Stimulated activated CD8-positive, alpha-beta memory T cell treated with anti-CD3 and anti-CD28 coated beads, Interleukin-15, amount 100 ng/mL, for 1 hour (primary cell): ENCODE measurements around the gene LIMA1.

Experiments used
- DNase-seq: peaks from one replicate; pipeline ENCODE4 v3.0.0-alpha.2; 2020; ENCODE audit warnings: low read depth

Gene LIMA1

DNA sequence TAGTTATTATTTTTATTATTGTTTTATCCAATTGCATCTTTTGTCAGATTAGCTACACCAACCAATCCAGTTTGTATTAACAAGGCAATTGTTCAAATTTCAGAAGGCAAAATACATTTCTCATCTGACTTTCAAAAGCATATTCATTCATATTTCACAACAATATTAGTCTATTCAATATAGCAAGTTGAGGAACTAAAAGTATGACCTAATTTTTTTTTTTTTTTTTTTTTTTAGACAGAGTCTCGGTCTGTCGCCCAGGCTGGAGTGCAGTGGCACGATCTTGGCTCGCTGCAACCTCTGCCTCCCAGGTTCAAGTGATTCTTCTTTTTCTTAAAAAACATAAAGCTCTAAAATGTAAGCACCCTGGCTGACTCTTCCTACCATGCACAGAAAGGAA lies 154.0 kb downstream of the LIMA1 start:
- no peak for DNase-seq

DNA sequence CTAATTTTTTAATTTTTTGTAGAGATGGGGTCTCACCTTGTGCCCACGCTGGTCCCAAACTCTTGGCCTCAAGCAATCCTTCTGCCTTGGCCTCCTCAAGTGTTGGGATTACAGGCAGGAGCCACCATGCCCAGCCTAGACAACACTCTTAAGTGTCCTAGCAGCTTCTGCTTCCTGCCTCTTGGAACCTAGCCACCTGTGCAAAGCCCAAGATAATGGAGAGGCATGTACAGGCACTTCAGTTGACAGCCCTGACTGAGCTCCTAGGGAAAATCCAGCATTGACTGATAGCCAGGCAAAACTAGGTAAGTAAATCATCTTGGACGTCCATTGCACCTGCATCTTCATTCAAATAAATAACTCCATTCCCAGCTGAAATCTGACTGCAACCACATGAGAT lies 155.8 kb downstream of the LIMA1 start:
- no peak for DNase-seq
